ENCODE results near the gene TXNL1. TPM values are rescaled to one million over a fixed set of nuclear protein-coding genes. Genes with fewer than 3 reads are reported as not detected.

Gene TXNL1
- total RNA-seq, 1 donor from 2014 or later = 77.0 TPM

DNA sequence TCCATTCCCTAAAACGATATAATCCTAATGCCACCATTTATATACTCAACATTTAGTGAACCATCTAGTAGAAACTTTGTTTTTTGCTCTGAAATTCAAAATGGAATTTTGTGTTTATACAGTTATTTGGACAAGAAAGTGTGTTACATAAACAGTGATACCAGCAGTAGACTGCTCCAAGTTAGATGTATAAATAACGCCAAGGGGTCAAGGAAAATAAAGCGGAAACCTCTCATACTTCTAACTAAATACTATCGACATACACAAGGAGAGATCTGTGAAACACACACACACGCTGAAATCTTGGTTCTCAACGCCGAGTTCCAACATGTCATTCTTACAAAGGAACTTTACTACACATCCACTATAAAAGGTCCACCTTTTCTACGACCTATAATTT is 1.2 kb downstream of the TXNL1 start:
- no peaks in the 10 kb centered on the region for H3K36me3 ChIP-seq (ENCODE audit: insufficient read depth, low read length)
- Mint-ChIP-seq H3K36me3 (ENCODE audit: low read depth, unreplicated experiment) (peaks cover 5% of the 10 kb centered on the region), H3K4me1 (ENCODE audit: low read depth, unreplicated experiment) (peaks cover 10% of the 10 kb centered on the region), H3K9me3 (ENCODE audit: unreplicated experiment) (no peaks in the 10 kb centered on the region), H3K27ac (ENCODE audit: unreplicated experiment) (peak overlapping the region; percentile 99), H3K4me3 (ENCODE audit: unreplicated experiment) (peak overlapping the region; percentile 100), H3K27me3 (ENCODE audit: low read depth, unreplicated experiment) (no peaks in the 10 kb centered on the region)
- peak overlapping the region; percentile 99 for H3K4me3 ChIP-seq (ENCODE audit: insufficient read depth, low read depth, low read length)
- FAIRE-seq (peak; percentile 23), DNase-seq (ENCODE audit: low read depth) (no peak)
- H3K9ac ChIP-seq (ENCODE audit: low read length) = peak overlapping the region; percentile 100
- TF ChIP-seq, protein P1, sequence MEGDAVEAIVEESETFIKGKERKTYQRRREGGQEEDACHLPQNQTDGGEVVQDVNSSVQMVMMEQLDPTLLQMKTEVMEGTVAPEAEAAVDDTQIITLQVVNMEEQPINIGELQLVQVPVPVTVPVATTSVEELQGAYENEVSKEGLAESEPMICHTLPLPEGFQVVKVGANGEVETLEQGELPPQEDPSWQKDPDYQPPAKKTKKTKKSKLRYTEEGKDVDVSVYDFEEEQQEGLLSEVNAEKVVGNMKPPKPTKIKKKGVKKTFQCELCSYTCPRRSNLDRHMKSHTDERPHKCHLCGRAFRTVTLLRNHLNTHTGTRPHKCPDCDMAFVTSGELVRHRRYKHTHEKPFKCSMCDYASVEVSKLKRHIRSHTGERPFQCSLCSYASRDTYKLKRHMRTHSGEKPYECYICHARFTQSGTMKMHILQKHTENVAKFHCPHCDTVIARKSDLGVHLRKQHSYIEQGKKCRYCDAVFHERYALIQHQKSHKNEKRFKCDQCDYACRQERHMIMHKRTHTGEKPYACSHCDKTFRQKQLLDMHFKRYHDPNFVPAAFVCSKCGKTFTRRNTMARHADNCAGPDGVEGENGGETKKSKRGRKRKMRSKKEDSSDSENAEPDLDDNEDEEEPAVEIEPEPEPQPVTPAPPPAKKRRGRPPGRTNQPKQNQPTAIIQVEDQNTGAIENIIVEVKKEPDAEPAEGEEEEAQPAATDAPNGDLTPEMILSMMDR (IDR thresholded peaks at IDR 0.05; ENCODE audit: insufficient read depth, low read depth, low read length) = no peak
- no peak for TF ChIP-seq EZH2 (IDR thresholded peaks at IDR 0.05; ENCODE audit: insufficient read depth, low read length)
- no peak overlapping the region for H2AFZ ChIP-seq (ENCODE audit: low read depth, low read length)
- peaks cover 62% of the 10 kb centered on the region for H3K79me2 ChIP-seq (ENCODE audit: insufficient read depth, low read length)
- peak overlapping the region; percentile 99 for H3K27ac ChIP-seq (ENCODE audit: low read depth, low read length)
- peaks cover 16% of the 10 kb centered on the region for H3K4me1 ChIP-seq (ENCODE audit: insufficient read depth, low read length)
- peak overlapping the region; percentile 91 for H3K4me2 ChIP-seq (ENCODE audit: low read length)
- no peaks in the 10 kb centered on the region for H3K27me3 ChIP-seq (ENCODE audit: insufficient read depth, low read length)
- H4K20me1 ChIP-seq (ENCODE audit: insufficient read depth, low read length) = peaks cover 54% of the 10 kb centered on the region
- H3K9me3 ChIP-seq (ENCODE audit: insufficient read depth, low read depth, low read length) = no peaks in the 10 kb centered on the region

DNA sequence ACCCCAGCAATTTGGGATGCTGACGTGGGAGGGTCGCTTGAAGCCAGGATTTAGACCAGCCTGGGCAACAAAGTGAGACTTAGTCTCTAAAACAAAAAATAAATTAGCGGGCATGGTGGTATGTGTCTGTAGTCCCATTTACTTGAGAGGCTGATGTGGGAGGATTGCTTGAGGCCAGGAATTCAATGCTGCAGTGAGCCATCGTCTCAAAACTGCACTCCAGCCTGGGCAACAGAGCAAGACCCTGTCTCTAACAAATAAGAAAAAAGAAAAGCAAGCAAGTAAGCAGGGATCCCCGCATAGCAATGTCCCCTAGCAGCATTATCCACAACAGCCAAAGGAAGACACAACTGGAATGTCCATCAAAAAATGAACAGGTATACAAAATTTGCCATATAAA is 3.4 kb downstream of the TXNL1 start:
- peak overlapping the region; percentile 91 for H3K4me2 ChIP-seq (ENCODE audit: low read length)
- Mint-ChIP-seq H3K4me1 (ENCODE audit: low read depth, unreplicated experiment) (peaks cover 12% of the 10 kb centered on the region), H3K4me3 (ENCODE audit: unreplicated experiment) (peak overlapping the region; percentile 30), H3K36me3 (ENCODE audit: low read depth, unreplicated experiment) (peaks cover 5% of the 10 kb centered on the region), H3K9me3 (ENCODE audit: unreplicated experiment) (no peaks in the 10 kb centered on the region), H3K27ac (ENCODE audit: unreplicated experiment) (peak overlapping the region; percentile 26), H3K27me3 (ENCODE audit: low read depth, unreplicated experiment) (no peaks in the 10 kb centered on the region)
- no peaks in the 10 kb centered on the region for H3K9me3 ChIP-seq (ENCODE audit: insufficient read depth, low read depth, low read length)
- no peak for FAIRE-seq
- no peak overlapping the region for H3K9ac ChIP-seq (ENCODE audit: low read length)
- DNase-seq (ENCODE audit: low read depth) = no peak
- no peak overlapping the region for H3K27ac ChIP-seq (ENCODE audit: low read depth, low read length)
- no peaks in the 10 kb centered on the region for H3K27me3 ChIP-seq (ENCODE audit: insufficient read depth, low read length)
- no peaks in the 10 kb centered on the region for H3K36me3 ChIP-seq (ENCODE audit: insufficient read depth, low read length)
- peaks cover 13% of the 10 kb centered on the region for H3K4me1 ChIP-seq (ENCODE audit: insufficient read depth, low read length)
- H4K20me1 ChIP-seq (ENCODE audit: insufficient read depth, low read length) = peaks cover 76% of the 10 kb centered on the region
- H3K4me3 ChIP-seq (ENCODE audit: insufficient read depth, low read depth, low read length) = no peak overlapping the region
- TF ChIP-seq, protein P1 (IDR thresholded peaks at IDR 0.05; ENCODE audit: insufficient read depth, low read depth, low read length) = no peak
- no peak for TF ChIP-seq EZH2 (IDR thresholded peaks at IDR 0.05; ENCODE audit: insufficient read depth, low read length)
- no peak overlapping the region for H2AFZ ChIP-seq (ENCODE audit: low read depth, low read length)
- peaks cover 83% of the 10 kb centered on the region for H3K79me2 ChIP-seq (ENCODE audit: insufficient read depth, low read length)

Data from astrocyte (in vitro differentiated cells and primary cell).